ENCODE results near the gene B3GNT8.
"Not testable (repeated sequence)": the region's sequence is repeated elsewhere in the genome, so short reads cannot be mapped to it uniquely, and the experiment has no call there.

The B3GNT8 gene

GRCh38 chr19:41414461-41414860 lies 12.7 kb downstream of the B3GNT8 start:
- no peak for DNase-seq (ENCODE audit: low read depth in 2 of 2)

DNA sequence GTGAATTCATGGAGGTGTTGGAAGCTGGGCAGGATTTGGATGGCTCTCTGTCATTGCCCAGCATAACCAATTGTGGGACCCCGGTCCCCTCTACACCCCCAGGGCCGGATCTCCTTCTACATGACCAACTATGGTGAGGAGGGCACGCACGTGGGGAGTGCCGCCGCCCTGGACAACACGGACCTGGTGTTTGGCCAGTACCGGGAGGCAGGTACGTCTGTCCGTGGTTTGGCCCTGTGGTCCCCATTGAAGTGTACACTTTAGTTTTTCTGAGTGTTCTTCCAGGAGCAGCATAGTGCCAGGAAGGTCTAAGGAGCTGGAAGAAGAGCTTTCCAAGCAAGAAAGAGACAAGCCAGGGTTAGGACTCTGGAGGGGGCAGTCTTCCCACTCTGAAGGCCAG lies 13.2 kb downstream of the B3GNT8 start:
- DNase-seq (ENCODE audit: low read depth in 2 of 2): no peak

- no peak for DNase-seq (ENCODE audit: low read depth in 2 of 2)
These were observed 14.2 kb downstream of the B3GNT8 start for GRCh38 chr19:41412953-41413352.

DNA sequence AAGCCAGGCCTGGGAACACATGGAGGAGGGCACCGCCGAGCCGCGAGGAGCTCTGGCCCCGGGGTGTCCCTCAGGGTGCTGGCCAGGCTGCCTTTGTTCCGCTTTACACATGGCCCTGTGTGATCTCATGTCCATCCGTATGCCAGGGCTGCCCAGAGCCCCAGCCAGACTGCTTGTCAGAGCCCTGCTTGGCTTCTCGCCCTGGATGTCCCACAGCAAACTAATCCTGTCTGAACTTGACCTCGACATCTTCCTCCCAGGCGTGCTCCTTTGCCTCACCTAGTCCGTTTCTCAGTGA lies 15.3 kb downstream of the B3GNT8 start:
- no peak for DNase-seq (ENCODE audit: low read depth in 2 of 2)

DNA sequence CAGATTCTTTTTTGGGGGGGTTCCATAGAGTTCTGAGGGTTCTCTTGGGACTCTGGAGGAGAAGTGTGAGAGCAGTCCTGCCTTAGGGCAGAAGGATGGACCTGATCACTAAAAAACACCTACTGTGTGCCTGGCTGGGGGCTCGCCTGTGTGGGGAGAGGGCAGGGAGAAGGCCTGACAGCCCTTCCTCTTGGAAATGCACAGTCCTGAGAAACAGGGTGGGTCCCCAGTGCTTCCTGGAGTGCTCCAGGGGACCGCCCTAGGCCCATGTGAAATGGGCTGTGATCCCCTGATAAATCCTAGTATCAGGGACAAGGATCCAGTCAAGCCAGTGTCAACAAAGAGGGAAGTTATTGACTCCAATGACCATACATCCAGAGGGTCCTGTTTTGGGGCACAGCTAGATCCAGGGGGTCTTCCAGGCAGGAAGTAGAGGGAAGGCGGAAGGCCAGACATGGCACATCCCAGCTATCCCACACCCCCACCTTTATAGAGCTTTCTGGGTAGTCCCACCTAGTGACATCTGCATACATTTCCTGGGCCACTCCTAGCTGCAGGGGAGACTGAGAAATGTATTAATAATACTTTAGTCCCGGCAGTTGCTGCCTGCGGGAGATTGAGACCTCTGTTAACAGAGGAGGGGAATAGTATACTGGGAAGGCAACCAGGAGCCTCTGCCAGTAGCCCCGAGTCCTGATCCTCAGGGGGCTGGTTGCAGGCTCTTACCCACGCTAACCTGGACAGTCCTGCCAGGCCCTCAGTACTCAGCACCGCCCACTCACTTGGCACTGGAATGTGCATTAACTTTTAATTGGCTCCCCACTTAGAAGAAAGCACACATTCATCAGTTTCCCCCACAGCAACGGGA lies 15.8 kb downstream of the B3GNT8 start:
- no peak for DNase-seq (ENCODE audit: low read depth in 2 of 2)

DNA sequence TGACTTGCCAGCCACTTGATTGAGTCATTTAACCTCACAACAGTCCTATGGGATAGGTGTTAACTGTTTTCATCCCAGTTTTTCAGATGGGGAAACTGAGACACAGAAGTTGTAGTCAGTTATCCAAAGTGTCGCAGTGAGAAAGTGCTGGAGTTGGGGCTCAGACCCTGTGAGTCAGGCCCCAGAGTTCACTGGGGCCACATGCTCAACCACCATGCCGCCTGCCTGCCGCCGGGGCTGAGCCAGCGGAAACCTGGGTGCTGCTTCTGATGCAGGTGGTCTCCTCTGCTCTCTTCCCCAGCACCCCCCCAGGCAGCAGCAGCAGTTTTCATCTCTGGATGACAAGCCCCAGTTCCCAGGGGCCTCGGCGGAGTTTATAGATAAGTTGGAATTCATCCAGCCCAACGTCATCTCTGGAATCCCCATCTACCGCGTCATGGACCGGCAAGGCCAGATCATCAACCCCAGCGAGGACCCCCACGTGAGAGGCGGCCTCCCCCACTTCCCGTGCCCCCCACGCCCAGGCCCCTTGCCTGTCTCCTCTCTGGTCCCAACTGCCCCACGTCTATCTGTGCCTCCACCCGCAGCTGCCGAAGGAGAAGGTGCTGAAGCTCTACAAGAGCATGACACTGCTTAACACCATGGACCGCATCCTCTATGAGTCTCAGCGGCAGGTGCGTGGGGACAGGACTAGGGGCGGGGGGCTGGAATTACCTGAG lies 16.7 kb downstream of the B3GNT8 start:
- DNase-seq (ENCODE audit: low read depth in 2 of 2): no peak

DNA sequence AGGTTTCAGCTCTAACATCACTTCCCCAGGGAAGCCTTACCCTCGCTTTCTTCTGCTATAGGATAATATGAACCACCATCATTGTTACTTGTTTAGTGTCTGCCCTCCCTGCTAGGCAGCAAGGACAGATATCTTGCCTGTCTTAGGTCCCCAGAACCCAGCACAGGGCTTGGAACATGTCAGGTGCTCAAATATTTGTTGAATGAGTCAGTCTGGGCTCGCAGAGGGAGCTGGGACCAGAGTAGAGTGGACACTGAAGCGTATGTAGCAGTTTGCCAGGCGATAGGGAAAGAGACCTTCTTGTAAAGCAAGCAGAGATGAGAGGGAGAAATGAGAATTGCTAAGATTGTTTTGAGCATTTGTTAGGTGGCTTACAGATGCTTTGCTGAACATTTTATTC lies 17.9 kb downstream of the B3GNT8 start:
- no peak for DNase-seq (ENCODE audit: low read depth in 2 of 2)

DNA sequence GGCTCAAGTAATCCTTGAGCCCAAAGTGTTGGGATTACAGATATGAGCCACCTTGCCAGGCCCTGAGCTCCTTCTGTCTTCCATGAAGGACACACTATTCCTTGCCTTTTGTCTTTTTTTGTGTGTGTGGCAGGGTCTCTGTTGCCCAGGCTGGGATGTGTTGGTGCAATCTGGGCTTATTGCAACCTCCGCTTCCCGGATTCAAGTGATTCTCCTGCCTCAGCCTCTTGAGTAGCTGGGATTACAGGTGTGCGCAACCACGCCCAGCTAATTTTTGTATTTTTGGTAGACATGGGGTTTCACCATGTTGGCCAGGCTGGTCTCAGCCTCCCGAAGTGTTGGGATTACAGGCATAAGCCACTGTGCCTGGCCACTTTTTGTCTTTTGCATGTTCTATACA lies 18.3 kb downstream of the B3GNT8 start:
- not testable (repeated sequence) for DNase-seq (ENCODE audit: low read depth in 2 of 2)

- DNase-seq (ENCODE audit: low read depth in 2 of 2): no peak
These were observed 18.9 kb downstream of the B3GNT8 start for GRCh38 chr19:41408256-41408655.

GRCh38 chr19:41407271-41407670 lies 19.9 kb downstream of the B3GNT8 start:
- DNase-seq (ENCODE audit: low read depth in 2 of 2): no peak

DNA sequence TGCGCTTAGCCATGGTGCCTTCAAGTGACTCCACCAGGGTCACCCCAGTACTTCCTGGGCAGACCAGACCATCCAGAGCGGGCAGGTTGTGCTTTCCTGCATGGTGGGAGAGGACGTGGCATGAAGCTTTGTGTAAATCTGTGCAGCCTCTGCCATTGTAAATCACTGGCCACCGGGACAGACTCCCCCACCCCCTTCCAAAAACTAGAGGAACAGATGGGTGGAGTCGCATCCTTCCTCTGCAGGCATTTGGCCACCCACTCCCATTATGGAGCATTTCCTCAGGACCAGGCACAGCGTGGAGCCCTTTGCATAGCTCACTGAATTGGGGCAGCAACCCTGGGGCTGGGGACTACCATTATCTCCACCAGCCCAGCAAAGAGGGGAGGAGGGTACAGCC lies 21.4 kb downstream of the B3GNT8 start:
- DNase-seq (ENCODE audit: low read depth in 2 of 2): no peak

GRCh38 chr19:41403181-41403970 lies 23.8 kb downstream of the B3GNT8 start:
- no peak for DNase-seq (ENCODE audit: low read depth in 2 of 2)

DNA sequence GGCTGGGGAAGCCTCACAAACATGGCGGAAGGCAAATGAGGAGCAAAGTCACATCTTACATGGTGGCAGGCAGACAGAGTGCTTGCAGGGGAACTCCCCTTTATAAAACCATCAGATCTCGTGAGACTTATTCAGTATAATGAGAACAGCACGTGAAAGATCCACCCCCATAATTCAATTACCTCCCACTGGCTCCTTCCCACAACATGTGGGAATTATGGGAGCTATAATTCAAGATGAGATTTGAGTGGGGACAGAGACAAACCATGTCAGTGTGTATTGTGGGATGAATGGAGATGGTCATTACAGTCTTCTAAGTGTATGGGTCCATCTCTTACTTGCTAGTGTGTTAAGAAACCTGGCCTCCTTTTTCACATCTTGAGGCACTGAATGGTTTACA lies 25.2 kb downstream of the B3GNT8 start:
- DNase-seq (ENCODE audit: low read depth in 2 of 2): no peak

DNA sequence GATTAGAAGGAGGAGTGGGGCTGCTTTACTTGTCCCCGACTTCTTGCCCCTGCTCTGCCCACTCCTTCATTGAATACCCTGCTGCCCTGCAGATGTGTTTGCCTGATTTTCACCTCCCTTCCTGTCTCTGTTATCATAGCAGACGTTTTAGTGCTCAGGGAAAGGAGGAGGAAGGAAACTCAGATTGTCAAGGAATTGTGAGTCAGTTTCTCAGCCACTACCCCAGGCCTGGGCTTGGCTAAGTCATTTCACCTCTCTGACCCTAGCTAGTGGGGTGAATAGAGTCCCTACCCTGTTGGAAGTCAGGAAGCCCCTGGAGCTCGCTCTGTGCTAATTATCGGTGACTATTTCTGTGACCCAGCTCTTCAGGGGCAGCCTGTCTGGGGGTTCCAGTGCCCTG lies 25.7 kb downstream of the B3GNT8 start:
- no peak for DNase-seq (ENCODE audit: low read depth in 2 of 2)

- DNase-seq (ENCODE audit: low read depth in 2 of 2): no peak
These were observed 27.6 kb downstream of the B3GNT8 start for GRCh38 chr19:41399525-41399924.

DNA sequence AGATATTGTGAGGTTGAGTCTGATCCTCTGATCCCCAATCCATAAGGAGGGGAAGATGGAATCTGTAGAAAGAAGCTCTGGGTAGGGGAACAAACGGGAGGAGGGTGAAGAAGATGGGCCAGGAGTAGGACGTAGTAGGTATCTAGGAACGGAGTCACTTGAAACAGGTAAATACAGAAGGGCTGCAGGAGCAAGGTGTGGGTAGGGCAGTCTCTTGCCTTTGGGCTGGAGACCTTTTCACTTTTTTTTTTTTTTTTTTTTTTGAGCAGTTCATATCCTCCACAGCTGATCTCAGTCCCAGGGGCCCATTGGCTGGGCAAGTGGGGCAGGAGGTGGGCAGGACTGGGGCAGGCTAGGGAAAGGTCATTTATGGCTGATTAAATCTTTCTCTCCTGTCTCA lies 28.1 kb downstream of the B3GNT8 start:
- no peak for DNase-seq (ENCODE audit: low read depth in 2 of 2)

DNA sequence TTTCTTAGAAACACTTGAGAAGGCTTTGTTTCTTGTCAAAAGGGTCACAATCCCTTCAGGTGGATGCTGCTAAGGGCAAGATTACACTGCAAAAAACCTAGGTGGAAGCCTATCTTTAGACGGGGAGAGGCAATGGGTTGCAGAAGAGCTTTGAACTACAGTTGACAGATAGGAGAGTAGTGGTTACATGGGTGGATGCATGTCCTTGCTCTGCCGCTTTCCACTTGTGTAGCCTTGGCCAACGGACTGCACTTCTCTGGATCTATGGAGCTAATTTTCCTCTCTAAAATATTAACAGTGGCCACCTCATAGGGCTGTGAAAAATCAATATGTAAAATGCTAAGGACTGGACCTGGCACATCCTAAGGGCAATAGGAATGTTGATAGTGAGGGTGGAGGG lies 28.6 kb downstream of the B3GNT8 start:
- DNase-seq (ENCODE audit: low read depth in 2 of 2): no peak

DNA sequence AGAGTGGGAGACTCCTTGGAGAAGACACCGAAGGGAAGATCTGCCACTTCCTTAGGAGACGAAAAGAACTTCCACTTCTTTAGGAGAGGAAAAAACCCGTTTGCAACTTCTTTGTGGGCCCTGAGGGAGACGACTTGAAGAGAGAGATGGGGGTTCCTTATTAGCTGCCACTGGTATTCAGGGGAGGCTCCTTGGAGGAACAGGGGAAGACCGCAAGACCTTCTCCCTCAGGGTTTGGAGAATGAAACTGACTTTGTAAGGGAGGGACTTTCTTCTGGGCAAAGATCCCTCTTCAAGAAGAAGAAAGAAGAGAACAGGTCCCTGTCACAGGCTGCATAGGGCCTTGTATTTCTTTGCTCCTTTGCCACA lies 29.1 kb downstream of the B3GNT8 start:
- DNase-seq (ENCODE audit: low read depth in 2 of 2): no peak

DNA sequence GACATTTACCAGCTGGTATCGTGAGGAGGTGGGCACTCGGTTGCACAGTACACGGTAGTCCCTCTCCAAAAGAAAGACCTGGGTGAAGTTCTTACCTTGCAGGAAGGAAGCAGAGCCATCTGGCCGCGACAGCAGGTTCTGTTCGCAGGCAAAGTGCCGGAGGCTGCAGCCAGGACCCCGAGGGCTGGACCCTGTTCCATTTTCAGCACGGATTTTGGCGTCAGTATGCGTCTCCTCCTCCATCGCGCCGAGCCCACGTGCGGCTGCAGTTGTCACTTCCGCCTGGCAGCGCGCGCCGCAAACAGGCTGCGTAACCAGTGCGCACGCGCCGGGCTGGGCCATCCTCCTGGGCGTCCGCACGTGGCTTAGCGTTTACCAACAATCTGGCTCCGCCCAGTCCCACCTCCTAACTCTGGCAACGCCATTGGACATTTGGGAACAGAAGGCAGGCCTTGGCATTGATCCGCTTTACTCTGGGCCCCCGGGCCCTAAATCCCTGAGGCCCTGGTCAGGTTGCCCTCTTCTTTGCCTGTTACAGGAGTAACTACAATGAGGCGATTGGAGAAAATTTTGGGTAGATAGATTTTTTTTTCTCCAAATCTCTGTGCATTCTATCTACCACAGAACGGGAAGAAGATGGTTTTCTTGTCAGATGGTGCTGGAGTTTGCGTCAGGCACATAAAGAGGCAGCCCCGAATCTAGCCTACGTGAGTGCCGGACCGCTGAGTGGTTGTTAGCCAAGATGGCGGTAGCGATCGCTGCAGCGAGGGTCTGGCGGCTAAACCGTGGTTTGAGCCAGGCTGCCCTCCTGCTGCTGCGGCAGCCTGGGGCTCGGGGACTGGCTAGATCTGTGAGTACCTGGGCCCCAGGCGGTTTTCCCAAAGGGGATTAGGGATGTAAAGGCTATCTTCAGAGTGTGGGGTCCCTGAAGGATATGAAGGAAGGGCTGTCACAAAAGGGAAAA lies 29.8 kb downstream of the B3GNT8 start, which contains the start of the genes BCKDHA and EXOSC5:
Gene BCKDHA, plus strand, starts transcription at position 733 of the 964 bp plus-strand sequence. Its CDS starts 10 bp downstream, at position 743.
Gene EXOSC5, minus strand, starts transcription at position 274 of the 964 bp plus-strand sequence. Its CDS starts 31 bp downstream, at position 243.
- DNase-seq (ENCODE audit: low read depth in 2 of 2): peak; percentile 97 to 98

GRCh38 chr19:41395355-41395754 lies 31.8 kb downstream of the B3GNT8 start:
- DNase-seq (ENCODE audit: low read depth in 2 of 2): no peak

- DNase-seq (ENCODE audit: low read depth in 2 of 2): no peak
These were observed 34.4 kb downstream of the B3GNT8 start for GRCh38 chr19:41392775-41393174.

All from stimulated activated CD4-positive, alpha-beta T cell treated with anti-CD3 and anti-CD28 coated beads, Interleukin-1b, Interleukin-23, amount 100 ng/mL, for 4 hours (primary cell).